ENCODE results near the gene PHACTR3.

DNA sequence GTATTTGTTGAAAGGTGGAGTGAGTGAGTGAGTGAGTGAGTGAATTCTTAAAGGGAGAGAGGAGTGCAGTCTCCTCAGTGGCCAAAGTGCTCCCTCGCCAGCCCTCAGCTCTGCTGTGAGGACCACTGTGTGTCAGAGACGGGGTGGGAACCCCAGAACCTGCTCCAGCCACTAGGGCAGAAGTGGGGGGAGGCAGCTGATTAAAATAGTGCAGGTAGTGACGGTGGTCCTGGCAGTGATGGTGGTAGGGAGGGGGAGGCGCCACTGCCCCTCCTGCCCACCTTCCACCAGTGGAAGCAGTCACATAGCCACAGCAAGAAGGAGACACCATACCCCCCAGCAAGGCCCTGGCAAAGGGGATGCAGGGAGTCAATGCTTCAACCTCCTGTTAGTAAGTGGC, 133.5 kb downstream of the PHACTR3 start:
- TF ChIP-seq, protein P1, sequence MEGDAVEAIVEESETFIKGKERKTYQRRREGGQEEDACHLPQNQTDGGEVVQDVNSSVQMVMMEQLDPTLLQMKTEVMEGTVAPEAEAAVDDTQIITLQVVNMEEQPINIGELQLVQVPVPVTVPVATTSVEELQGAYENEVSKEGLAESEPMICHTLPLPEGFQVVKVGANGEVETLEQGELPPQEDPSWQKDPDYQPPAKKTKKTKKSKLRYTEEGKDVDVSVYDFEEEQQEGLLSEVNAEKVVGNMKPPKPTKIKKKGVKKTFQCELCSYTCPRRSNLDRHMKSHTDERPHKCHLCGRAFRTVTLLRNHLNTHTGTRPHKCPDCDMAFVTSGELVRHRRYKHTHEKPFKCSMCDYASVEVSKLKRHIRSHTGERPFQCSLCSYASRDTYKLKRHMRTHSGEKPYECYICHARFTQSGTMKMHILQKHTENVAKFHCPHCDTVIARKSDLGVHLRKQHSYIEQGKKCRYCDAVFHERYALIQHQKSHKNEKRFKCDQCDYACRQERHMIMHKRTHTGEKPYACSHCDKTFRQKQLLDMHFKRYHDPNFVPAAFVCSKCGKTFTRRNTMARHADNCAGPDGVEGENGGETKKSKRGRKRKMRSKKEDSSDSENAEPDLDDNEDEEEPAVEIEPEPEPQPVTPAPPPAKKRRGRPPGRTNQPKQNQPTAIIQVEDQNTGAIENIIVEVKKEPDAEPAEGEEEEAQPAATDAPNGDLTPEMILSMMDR (IDR thresholded peaks at IDR 0.05), result no peak
- no peak for TF ChIP-seq POLR2A (IDR thresholded peaks at IDR 0.05)

All from lower leg skin (tissue), 3 donors.